ENCODE measurements around the gene LYST.

GRCh38 chr1:235759336-235759735 is 107.4 kb downstream of the LYST start:
- TF ChIP-seq GATA2 (IDR thresholded peaks at IDR 0.05; ENCODE audit: low read depth, low read length) (no peak), GATA3 (IDR thresholded peaks at IDR 0.05; ENCODE audit: low read depth, low read length) (no peak)
